OCI-LY1 (cell line): ENCODE data around the gene CEP112.
"Not testable (repeated sequence)": the region's sequence is repeated elsewhere in the genome, so short reads cannot be mapped to it uniquely, and the experiment has no call there.

Experiments
- H2AFZ ChIP-seq: fragments of 200-600 bp; sonication (generic), shearing (Covaris generic); 2 replicates; pipeline ENCODE4 v1.6.0; 2014; ENCODE audit warnings: antibody characterized with exemption, mild to moderate bottlenecking, low read length
- H3F3A ChIP-seq: fragments of 200-600 bp; sonication (generic), shearing (Covaris generic); 2 replicates; pipeline ENCODE4 v1.6.0; 2014; ENCODE audit warnings: mild to moderate bottlenecking, antibody characterized with exemption, low read length, moderate library complexity; ENCODE audit not compliant: insufficient read depth
- H3K27ac ChIP-seq: fragments of 200-600 bp; sonication (generic); 2 replicates; pipeline ENCODE4 v1.5.1; 2014; ENCODE audit warnings: low read length, mixed run types, mild to moderate bottlenecking, low read depth; ENCODE audit not compliant: poor library complexity, severe bottlenecking
- H3K27me3 ChIP-seq: fragments of 200-600 bp; sonication (generic); 2 replicates; pipeline ENCODE4 v1.6.0; 2014; ENCODE audit warnings: antibody characterized with exemption, mild to moderate bottlenecking, low read length, moderate library complexity; ENCODE audit not compliant: insufficient read depth
- H3K36me3 ChIP-seq: fragments of 200-600 bp; sonication (generic); 2 replicates; pipeline ENCODE4 v1.6.1; 2014; ENCODE audit warnings: mild to moderate bottlenecking, antibody characterized with exemption, low read length, moderate library complexity, mixed read lengths; ENCODE audit not compliant: insufficient read depth
- H3K4me1 ChIP-seq: fragments of 200-600 bp; sonication (generic); 2 replicates; pipeline ENCODE4 v1.5.1; 2014; ENCODE audit warnings: mild to moderate bottlenecking, low read length, moderate library complexity; ENCODE audit not compliant: insufficient read depth, severe bottlenecking
- H3K4me2 ChIP-seq: fragments of 200-600 bp; sonication (generic), shearing (Covaris generic); 2 replicates; pipeline ENCODE4 v1.6.1; 2014; ENCODE audit warnings: low read length
- H3K4me3 ChIP-seq: fragments of 200-600 bp; sonication (generic); 2 replicates; pipeline ENCODE4 v1.5.1; 2014; ENCODE audit warnings: low read length, low read depth, mild to moderate bottlenecking, mixed read lengths; ENCODE audit not compliant: poor library complexity, severe bottlenecking
- H3K79me2 ChIP-seq: fragments of 200-600 bp; shearing (Covaris generic); 2 replicates; pipeline ENCODE4 v1.6.1; 2016; ENCODE audit warnings: mixed run types, low read length, mixed read lengths; ENCODE audit not compliant: insufficient read depth
- H3K9ac ChIP-seq: fragments of 200-600 bp; sonication (generic), shearing (Covaris generic); 2 replicates; pipeline ENCODE4 v1.6.1; 2014; ENCODE audit warnings: mild to moderate bottlenecking, low read length, mixed read lengths
- H3K9me2 ChIP-seq: fragments of 200-600 bp; sonication (generic), shearing (Covaris generic); 2 replicates; pipeline ENCODE4 v1.6.1; 2014; ENCODE audit warnings: low read depth, mild to moderate bottlenecking, low read length, mixed read lengths
- H3K9me3 ChIP-seq: fragments of 200-600 bp; shearing (Covaris generic); 2 replicates; pipeline ENCODE4 v1.6.1; 2014; ENCODE audit warnings: low read length, mixed read lengths
- H4K20me1 ChIP-seq: fragments of 200-600 bp; sonication (generic), shearing (Covaris generic); 2 replicates; pipeline ENCODE4 v1.6.0; 2016; ENCODE audit warnings: mild to moderate bottlenecking, low read length; ENCODE audit not compliant: insufficient read depth
- CTCF ChIP-seq: fragments of 200-600 bp; sonication (generic), shearing (Covaris generic); IDR thresholded peaks from 2 replicates; pipeline ENCODE4 v1.5.1; 2017; ENCODE audit warnings: mild to moderate bottlenecking, antibody characterized with exemption, low read length, moderate library complexity, mixed read lengths
- EZH2 ChIP-seq: fragments of 200-600 bp; sonication (generic), shearing (Covaris generic); IDR thresholded peaks from 2 replicates; pipeline ENCODE4 v1.8.0; 2017; ENCODE audit warnings: borderline replicate concordance, mixed run types, mild to moderate bottlenecking, antibody characterized with exemption, low read length, moderate library complexity, mixed read lengths

Gene CEP112

GRCh38 chr17:65737451-65737850, 454.5 kb downstream of the CEP112 start:
- H3K9ac ChIP-seq, result no peak overlapping the region
- no peak overlapping the region for H2AFZ ChIP-seq
- H3K4me2 ChIP-seq, result no peak overlapping the region
- H3K27ac ChIP-seq, result no peak overlapping the region
- no peaks in the 10 kb centered on the region for H4K20me1 ChIP-seq
- TF ChIP-seq CTCF (no peak), EZH2 (no peak)
- no peaks in the 10 kb centered on the region for H3K4me1 ChIP-seq
- no peaks in the 10 kb centered on the region for H3K9me3 ChIP-seq
- no peaks in the 10 kb centered on the region for H3K9me2 ChIP-seq
- no peaks in the 10 kb centered on the region for H3K27me3 ChIP-seq
- H3K36me3 ChIP-seq, result no peaks in the 10 kb centered on the region
- H3K4me3 ChIP-seq, result no peak overlapping the region
- no peaks in the 10 kb centered on the region for H3F3A ChIP-seq
- no peaks in the 10 kb centered on the region for H3K79me2 ChIP-seq

GRCh38 chr17:65733314-65733713, 458.6 kb downstream of the CEP112 start:
- Histone ChIP-seq H3K36me3 (no peaks in the 10 kb centered on the region), H4K20me1 (no peaks in the 10 kb centered on the region), H3K9me2 (no peaks in the 10 kb centered on the region), H3K4me2 (no peak overlapping the region), H3F3A (no peaks in the 10 kb centered on the region), H2AFZ (no peak overlapping the region), H3K27me3 (no peaks in the 10 kb centered on the region), H3K4me3 (no peak overlapping the region), H3K4me1 (no peaks in the 10 kb centered on the region), H3K9ac (no peak overlapping the region), H3K27ac (no peak overlapping the region), H3K79me2 (no peaks in the 10 kb centered on the region), H3K9me3 (no peaks in the 10 kb centered on the region)
- TF ChIP-seq EZH2, result no peak
- TF ChIP-seq CTCF, result no peak

GRCh38 chr17:65732667-65733066, 459.3 kb downstream of the CEP112 start:
- H3K4me3 ChIP-seq, H3K36me3 ChIP-seq: not testable (repeated sequence)

GRCh38 chr17:65730711-65731169, 461.2 kb downstream of the CEP112 start:
- TF ChIP-seq EZH2 (no peak), CTCF (no peak)
- no peak overlapping the region for H3K27ac ChIP-seq
- no peak overlapping the region for H3K9ac ChIP-seq
- no peaks in the 10 kb centered on the region for H3K36me3 ChIP-seq
- no peaks in the 10 kb centered on the region for H3K4me1 ChIP-seq
- no peaks in the 10 kb centered on the region for H4K20me1 ChIP-seq
- H3F3A ChIP-seq, result no peaks in the 10 kb centered on the region
- H3K27me3 ChIP-seq, result no peaks in the 10 kb centered on the region
- H3K4me2 ChIP-seq, result no peak overlapping the region
- H3K79me2 ChIP-seq, result no peaks in the 10 kb centered on the region
- H3K4me3 ChIP-seq, result no peak overlapping the region
- H3K9me2 ChIP-seq, result no peaks in the 10 kb centered on the region
- no peak overlapping the region for H2AFZ ChIP-seq
- H3K9me3 ChIP-seq, result no peaks in the 10 kb centered on the region

More at GRCh38 chr17:65732667-65733066, 459.3 kb downstream of the CEP112 start:
- not testable (repeated sequence) for H3F3A ChIP-seq, H4K20me1 ChIP-seq, H3K27me3 ChIP-seq, H3K9me2 ChIP-seq, H2AFZ ChIP-seq, H3K27ac ChIP-seq, H3K9ac ChIP-seq, H3K79me2 ChIP-seq, H3K4me2 ChIP-seq, H3K9me3 ChIP-seq, H3K4me1 ChIP-seq
